ENCODE data around the gene GALNT10. TPM values are rescaled to one million over a fixed set of nuclear protein-coding genes. Genes with fewer than 3 reads are reported as not detected.
A peak's percentile ranks its signal among the peaks of the same experiment; 100 is the strongest.

The GALNT10 gene
- total and polyA plus RNA-seq, 2 of the 8 experiments (the other 6 are each of a cell fraction or from before 2014, with no cell fraction given): 4.6 to 15.5 TPM

GRCh38 chr5:154410786-154411185, 220.3 kb downstream of the GALNT10 start:
- WGBS, 2 experiments (ENCODE audit: extremely low coverage in 1 of 2, insufficient coverage in 1 of 2, insufficient read length in 1 of 2, insufficient replicate concordance in 2 of 2, low coverage in 1 of 2, low lambda C conversion rate in 2 of 2, missing lambda C conversion rate in 1 of 2): 80% methylated on average over 6 of the region's 6 CpGs; no CpG with 5 or more reads in 1 of the 2 experiments

More at GRCh38 chr5:154410786-154411185, 220.3 kb downstream of the GALNT10 start:
- Histone ChIP-seq H3K27ac (ENCODE audit: low read depth, low read length) (no peak overlapping the region), H3K79me2 (ENCODE audit: control insufficient read depth in 1 of 2, insufficient read depth in 2 of 2, low read length in 2 of 2) (no peaks in the 10 kb centered on the region), H3K4ac (replicated peaks; ENCODE audit: insufficient read length, low read depth, low read length) (no peak overlapping the region), H3K18ac (ENCODE audit: extremely low read depth, low read length) (no peak overlapping the region), H3K4me1 (replicated peaks in 1 of 4; ENCODE audit: control insufficient read depth in 3 of 4, insufficient read depth in 4 of 4, low read length in 3 of 4) (no peaks in the 10 kb centered on the region; a peak in 1 of 7 replicates), H2BK15ac (ENCODE audit: low read length) (no peak overlapping the region), H3K14ac (ENCODE audit: insufficient read length) (no peak overlapping the region), H3K4me2 (ENCODE audit: insufficient read depth in 1 of 2, low read depth in 2 of 2, low read length in 2 of 2) (no peak overlapping the region), H3K9me3 (ENCODE audit: insufficient read depth in 2 of 2, low read depth in 1 of 2, low read length in 1 of 2) (no peaks in the 10 kb centered on the region), H2BK12ac (ENCODE audit: low read depth, low read length) (no peak overlapping the region), H3K79me1 (ENCODE audit: low read depth, low read length) (no peaks in the 10 kb centered on the region), H4K8ac (ENCODE audit: extremely low read depth, insufficient read depth, low read length) (no peak overlapping the region), H2BK120ac (replicated peaks; ENCODE audit: low read depth, low read length) (no peak overlapping the region), H4K91ac (replicated peaks; ENCODE audit: insufficient read length, low read length) (no peak overlapping the region), H3K36me3 (ENCODE audit: control insufficient read depth in 2 of 4, insufficient read depth in 4 of 4, low read length in 3 of 4) (no peaks in the 10 kb centered on the region), H2BK20ac (ENCODE audit: low read length) (no peak overlapping the region), H4K20me1 (replicated peaks in 1 of 2; ENCODE audit: control insufficient read depth in 1 of 2, insufficient read depth in 2 of 2, low read length in 2 of 2) (no peaks in the 10 kb centered on the region), H2AFZ (ENCODE audit: low read length) (no peak overlapping the region), H3K23me2 (ENCODE audit: low read depth, low read length) (no peaks in the 10 kb centered on the region), H3K56ac (replicated peaks; ENCODE audit: insufficient read length, low read depth, low read length) (no peak overlapping the region), H2AK5ac (ENCODE audit: low read depth, low read length) (no peak overlapping the region), H3K23ac (ENCODE audit: insufficient read length) (no peak overlapping the region), H3K27me3 (replicated peaks in 1 of 4; ENCODE audit: control insufficient read depth in 3 of 4, extremely low read depth in 1 of 4, insufficient read depth in 3 of 4, low read length in 3 of 4) (no peaks in the 10 kb centered on the region), H2BK5ac (ENCODE audit: low read depth, low read length) (0 out of 2 replicates have a peak overlapping the region, but pooled peaks have one; percentile 24), H3K9ac (replicated peaks in 1 of 4; ENCODE audit: extremely low read depth in 1 of 4, low read depth in 3 of 4, low read length in 3 of 4) (no peak overlapping the region), H3K4me3 (ENCODE audit: extremely low read depth in 1 of 4, insufficient read depth in 2 of 4, low read depth in 3 of 4, low read length in 4 of 4) (no peak overlapping the region), H4K5ac (ENCODE audit: insufficient read length, low read depth, low read length) (no peak overlapping the region)
- no peak for TF ChIP-seq TAF1 (IDR thresholded peaks at IDR 0.05; ENCODE audit: low read depth, low read length)
- TF ChIP-seq POLR2AphosphoS5 (IDR thresholded peaks at IDR 0.05; ENCODE audit: low read depth, low read length): no peak
- FAIRE-seq: no peak
- no peak for DNase-seq (ENCODE audit: low read depth in 1 of 2, low spot score in 2 of 2)
- POLR2A ChIA-PET (ENCODE audit: partially characterized antibody): no interaction called here
- CTCF ChIA-PET (ENCODE audit: partially characterized antibody): interaction anchor here (0.6 to 1.8 kb wide), 2 partner anchors 11 to 559 kb away, joined by 7 to 11 read pairs; no protein-coding TSS in a partner anchor
